K562 (cell line): ENCODE measurements around the gene LPIN3. TPM values are rescaled to one million over a fixed set of nuclear protein-coding genes. Genes with fewer than 3 reads are reported as not detected.

Experiments
- ATAC-seq: fragments of 200-7000 bp; cut with Tn5 transposase; 3 replicates; pipeline ENCODE4 v1.9.1; 2020; ENCODE audit warnings: moderate library complexity
- BruUV-seq: library from RNA; stranded (reverse); fragments of 400-500 nt; replicated peaks from 2 replicates; lab custom pipeline; 2021; lab: Mats Ljungman, UMichigan
- CTCF ChIA-PET: fragments of 300-600 bp; formaldehyde crosslinking; extraction: SDS; loops from one replicate; lab custom pipeline; 2021; ENCODE audit warnings: low intra/inter-chr PET ratio; lab: Yijun Ruan, JAX
- POLR2A ChIA-PET: fragments of 300-600, 350-650 bp; sonication (Branson Sonifier 250); formaldehyde crosslinking; extraction: SDS; loops from one replicate; lab custom pipeline; 2021; ENCODE audit warnings: antibody characterized with exemption, inconsistent platforms; lab: Yijun Ruan, JAX
- DNase-seq, 4 experiments: peaks; one replicate each; pipeline versions ENCODE4 v3.0.0 to v3.0.0-alpha.2; 2011 to 2018; ENCODE audit warnings: low spot score in 3 of 4, mixed read lengths in 3 of 4; ENCODE audit errors: extremely low read depth in 1 of 4
- FAIRE-seq: peaks from 2 replicates; lab custom pipeline; 2011; peaks lifted over from hg19 to GRCh38; lab: Jason Lieb, UNC
- H2AFZ ChIP-seq: 2 replicates; pipeline ENCODE4 v1.6.0; 2011; ENCODE audit warnings: low read depth, low read length, control low read depth, inconsistent platforms
- H3K27ac ChIP-seq: fragments of 200-600 bp; 3 replicates; pipeline ENCODE4 v1.8.0; 2011; ENCODE audit warnings: low read depth, mild to moderate bottlenecking, control low read depth, inconsistent platforms, low read length, moderate library complexity, mixed read lengths; ENCODE audit errors: extremely low read depth
- H3K27me3 ChIP-seq, 2 experiments: fragments of 300-600 bp in 1 of 2; 2 replicates in 1 of 2; 3 replicates in 1 of 2; pipeline versions ENCODE4 v1.6.0 to v1.8.0; 2011; ENCODE audit warnings: inconsistent platforms in 2 of 2, low read length in 2 of 2, mild to moderate bottlenecking in 1 of 2, mixed read lengths in 1 of 2, moderate library complexity in 1 of 2; ENCODE audit not compliant: control insufficient read depth in 2 of 2, insufficient read depth in 2 of 2
- H3K36me3 ChIP-seq: fragments of 300-600 bp; 3 replicates; pipeline ENCODE4 v1.8.0; 2011; ENCODE audit warnings: mild to moderate bottlenecking, low read length, inconsistent platforms; ENCODE audit not compliant: control insufficient read depth, insufficient read depth
- H3K4me1 ChIP-seq, 2 experiments: fragments of 200-600 bp in 1 of 2; replicated peaks in 1 of 2; 2 replicates in 1 of 2; 3 replicates in 1 of 2; pipeline versions ENCODE4 v1.5.1 to v1.8.0; 2011; ENCODE audit warnings: inconsistent platforms in 2 of 2, low read length in 2 of 2, mild to moderate bottlenecking in 1 of 2, mixed read lengths in 1 of 2, moderate library complexity in 1 of 2; ENCODE audit not compliant: control insufficient read depth in 2 of 2, insufficient read depth in 2 of 2
- H3K4me2 ChIP-seq: 2 replicates; pipeline ENCODE4 v1.6.1; 2011; ENCODE audit warnings: low read length, control low read depth, inconsistent platforms, mixed read lengths; ENCODE audit not compliant: insufficient read depth
- H3K4me3 ChIP-seq: fragments of 200-600 bp; sonication (generic), shearing (Covaris generic); 2 replicates; pipeline ENCODE4 v1.5.1; 2016; ENCODE audit warnings: control low read depth, inconsistent platforms
- H3K79me2 ChIP-seq: fragments of 200-600 bp; 3 replicates; pipeline ENCODE4 v1.8.0; 2011; ENCODE audit warnings: low read length, inconsistent platforms; ENCODE audit not compliant: control insufficient read depth, insufficient read depth
- H3K9ac ChIP-seq, 2 experiments: 2 replicates each; pipeline versions ENCODE4 v1.6.0 to v1.6.1; 2011; ENCODE audit warnings: low read depth in 2 of 2, low read length in 2 of 2, control low read depth in 1 of 2, inconsistent platforms in 1 of 2, mild to moderate bottlenecking in 1 of 2, mixed read lengths in 1 of 2; ENCODE audit not compliant: insufficient read depth in 1 of 2
- H3K9me1 ChIP-seq: one replicate; pipeline ENCODE4 v1.6.0; 2011; ENCODE audit warnings: inconsistent platforms, mild to moderate bottlenecking, low read length, moderate library complexity; ENCODE audit not compliant: control insufficient read depth, insufficient read depth
- H3K9me3 ChIP-seq: replicated peaks from 2 replicates; pipeline ENCODE4 v1.5.1; 2011; ENCODE audit warnings: low read depth, low read length, inconsistent platforms; ENCODE audit not compliant: control insufficient read depth, insufficient read depth
- H4K20me1 ChIP-seq: replicated peaks from 2 replicates; pipeline ENCODE4 v1.6.1; 2011; ENCODE audit warnings: low read length, inconsistent platforms, mixed read lengths; ENCODE audit not compliant: control insufficient read depth, insufficient read depth
- MAFF ChIP-seq: IDR thresholded peaks from 2 replicates; pipeline ENCODE4 v1.6.1; 2012; ENCODE audit warnings: low read length, improper control_type of control experiment
- ZNF316 ChIP-seq: fragments of 450-650 bp; IDR thresholded peaks from 2 replicates; pipeline ENCODE4 v1.6.1; 2016
- ZNF668 ChIP-seq: fragments of 250-450 bp; sonication (Bioruptor Pico); IDR thresholded peaks from 2 replicates; pipeline ENCODE4 v1.8.0; 2022; ENCODE audit warnings: mild to moderate bottlenecking, inconsistent platforms
- WGBS: fragments of 100-300 bp; shearing (Covaris generic); methylation state at CpG from one replicate; pipeline ENCODE4 v1.1.6; 2016; ENCODE audit warnings: low coverage, mixed read lengths; ENCODE audit not compliant: insufficient coverage; ENCODE audit errors: missing lambda C conversion rate; 5-methylcytosine and 5-hydroxymethylcytosine counted together
- in situ Hi-C: fragments of 300-500 bp; cut with MboI; formaldehyde crosslinking; loops from 4 replicates; pipeline ENCODE4 v1.15.0; 2018; ENCODE audit warnings: inconsistent platforms, mixed read lengths
- intact Hi-C: fragments of 100-400 bp; cut with micrococcal nuclease; formaldehyde crosslinking; loops from 2 replicates; pipeline ENCODE4 v1.14.2; 2022
- polyA plus RNA-seq, 8 experiments: library from polyadenylated mRNA; depleted of rRNA in 4 of 8; stranded (reverse) in 5 of 8; unstranded in 3 of 8; fragments of >200 nt; fragmentation: Nextera tagmentation in 2 of 8; fragmentation: Illumina TruSeq in 1 of 8; extraction: Ambion mirVana in 2 of 8; extraction: Trizol in 1 of 8; gene quantifications; 2 replicates each; pipeline versions ENCODE4 v1.2.1 to v1.2.3, GENCODE V29; 2011 to 2014; ENCODE audit warnings: inconsistent platforms in 1 of 8, missing spikeins in 1 of 8
- total RNA-seq, 7 experiments: library from RNA; depleted of rRNA in 6 of 7; stranded (reverse); fragments of >200 nt in 6 of 7; fragmentation: Illumina TruSeq in 2 of 7; extraction: Trizol in 2 of 7; gene quantifications; 2 replicates each; pipeline versions ENCODE4 v1.2.1 to v1.2.3, GENCODE V29; 2011 to 2021; ENCODE audit warnings: low replicate concordance in 1 of 7

The LPIN3 gene
- total and polyA plus RNA-seq, 9 of the 15 experiments (the other 6 are each of a cell fraction or from before 2014, with no cell fraction given): 2.2 to 10.4 (median 5.9) TPM

- no peak for FAIRE-seq
- no peak for TF ChIP-seq ZNF668 (CRISPR knock-in tag)
- TF ChIP-seq MAFF: peak; percentile 10; the same call in 1 of the 2 replicates
- TF ChIP-seq ZNF316: peak; percentile 61; the same call in 1 of the 2 replicates
Measured at GRCh38 chr20:41342474-41343464, 2.1 kb downstream of the LPIN3 start.

More at GRCh38 chr20:41342474-41343464, 2.1 kb downstream of the LPIN3 start:
- ChIA-PET POLR2A (interaction anchor here (0.9 kb wide), 1 partner anchor 198 kb away, joined by 3 read pairs; no protein-coding TSS in a partner anchor), CTCF (no interaction called here)
- peaks cover 8 to 34% of the 10 kb centered on the region in 2 experiments; a peak in 4 of 5 replicates for H3K4me1 ChIP-seq
- no peak overlapping the region for H3K27ac ChIP-seq
- 78% methylated on average over 9 of the region's 9 CpGs for WGBS
- H3K4me2 ChIP-seq: no peak overlapping the region
- no peak overlapping the region for H3K9ac ChIP-seq
- BruUV-seq: no TSS peak
- DNase-seq: no peak
- ATAC-seq: no peak
- H3K79me2 ChIP-seq: peaks cover 8% of the 10 kb centered on the region; the same call in 2 of the 3 replicates
- H2AFZ ChIP-seq: no peak overlapping the region
- H3K9me3 ChIP-seq: no peaks in the 10 kb centered on the region
- H4K20me1 ChIP-seq: no peaks in the 10 kb centered on the region
- no peaks in the 10 kb centered on the region for H3K36me3 ChIP-seq
- in situ Hi-C loops (loop anchor here (5.0 kb wide), 2 partner anchors 165 to 370 kb away; no protein-coding TSS in a partner anchor), intact Hi-C loops (loop anchor here (5.0 to 10.0 kb wide), 3 partner anchors 272 to 395 kb away; partner anchors contain the start of gene CHD6)
- no peaks in the 10 kb centered on the region for H3K9me1 ChIP-seq
- H3K4me3 ChIP-seq: no peak overlapping the region
- H3K27me3 ChIP-seq: peaks cover 0 to 2% of the 10 kb centered on the region in 2 experiments; a peak in 1 of 5 replicates
